ENCODE measurements around the gene SDHAF4. TPM values are rescaled to one million over a fixed set of nuclear protein-coding genes. Genes with fewer than 3 reads are reported as not detected.
"Not testable (repeated sequence)": the region's sequence is repeated elsewhere in the genome, so short reads cannot be mapped to it uniquely, and the experiment has no call there.

Gene SDHAF4
- total and polyA plus RNA-seq, 2 donors (not counting 3 experiments of a cell fraction or from before 2014, with no cell fraction given), result 3.6 to 8.6 TPM

- no TSS peak for BruUV-seq (replicated peaks)
- dilution Hi-C loops (cut with MboI; ENCODE audit: extremely low pct_ligation_motif_present, low sequenced_read_pairs), result no loop called here
- Histone ChIP-seq H3K36me3 (ENCODE audit: control insufficient read depth in 2 of 2, extremely low read depth in 1 of 2, insufficient read depth in 2 of 2, low read length in 2 of 2) (no peaks in the 10 kb centered on the region), H3K9me3 (replicated peaks; ENCODE audit: control insufficient read depth, insufficient read depth, low read length) (no peaks in the 10 kb centered on the region), H3K79me2 (ENCODE audit: control insufficient read depth, insufficient read depth, low read length) (no peaks in the 10 kb centered on the region), H3K4me1 (ENCODE audit: control insufficient read depth, extremely low read depth, insufficient read depth, low read length) (no peaks in the 10 kb centered on the region), H3K27me3 (ENCODE audit: control insufficient read depth in 2 of 2, insufficient read depth in 2 of 2, low read length in 2 of 2) (no peaks in the 10 kb centered on the region), H3K4me3 (replicated peaks in 1 of 3; ENCODE audit: insufficient read depth in 1 of 3, low read depth in 1 of 3, low read length in 3 of 3) (no peak overlapping the region), H2AFZ (ENCODE audit: low read depth, low read length) (no peak overlapping the region), H3K9me1 (replicated peaks; ENCODE audit: control insufficient read depth, extremely low read depth, insufficient read depth, low read length) (no peaks in the 10 kb centered on the region), H3K9ac (replicated peaks; ENCODE audit: extremely low read depth, insufficient read depth, low read length) (no peak overlapping the region), H3K27ac (ENCODE audit: insufficient read depth, low read depth, low read length) (no peak overlapping the region), H3K4me2 (ENCODE audit: insufficient read depth, low read length) (no peak overlapping the region), H4K20me1 (replicated peaks; ENCODE audit: control insufficient read depth, extremely low read depth, insufficient read depth, low read length) (no peaks in the 10 kb centered on the region)
- ChIA-PET CTCF (no interaction called here), POLR2A (no interaction called here)
- FAIRE-seq (no peak), DNase-seq (ENCODE audit: low read depth, low spot score) (no peak)
- intact Hi-C loops (cut with micrococcal nuclease), result no loop called here
- TF ChIP-seq CTCF (IDR thresholded peaks at IDR 0.05; ENCODE audit: extremely low read depth in 1 of 2, insufficient read depth in 1 of 2, low read depth in 1 of 2, low read length in 2 of 2), result no peak
- no peak for TF ChIP-seq FOS (IDR thresholded peaks at IDR 0.05; ENCODE audit: borderline replicate concordance, insufficient read depth, low read length)
- no peak for TF ChIP-seq POLR2AphosphoS5 (IDR thresholded peaks at IDR 0.05; ENCODE audit: insufficient read depth, low read depth, low read length)
- TF ChIP-seq JUN (IDR thresholded peaks at IDR 0.05; ENCODE audit: borderline replicate concordance, insufficient read depth, insufficient read length, low read depth), result no peak
- TF ChIP-seq POLR2A (IDR thresholded peaks at IDR 0.05; ENCODE audit: low read depth, low read length), result no peak
- no peak for TF ChIP-seq EZH2 (IDR thresholded peaks at IDR 0.05; ENCODE audit: borderline replicate concordance, low read depth, low read length, severe bottlenecking)
- no peak for TF ChIP-seq MAX (IDR thresholded peaks at IDR 0.05; ENCODE audit: insufficient read depth, insufficient read length)
- no peak for TF ChIP-seq GATA2 (IDR thresholded peaks at IDR 0.05; ENCODE audit: insufficient read depth, insufficient read length, low read depth, low read length)
- TF ChIP-seq MYC (IDR thresholded peaks at IDR 0.05; ENCODE audit: low read depth, low read length), result no peak
Observed at GRCh38 chr6:70551566-70551965, 15.2 kb upstream of the SDHAF4 start.

GRCh38 chr6:70552286-70552940 lies 14.3 kb upstream of the SDHAF4 start:
- CTCF ChIA-PET; BruUV-seq (replicated peaks); H3K27ac ChIP-seq (ENCODE audit: insufficient read depth, low read depth, low read length); H2AFZ ChIP-seq (ENCODE audit: low read depth, low read length); FAIRE-seq; intact Hi-C loops (cut with micrococcal nuclease); H3K4me2 ChIP-seq (ENCODE audit: insufficient read depth, low read length); H3K9me1 ChIP-seq (replicated peaks; ENCODE audit: control insufficient read depth, extremely low read depth, insufficient read depth, low read length); H3K27me3 ChIP-seq (ENCODE audit: control insufficient read depth in 2 of 2, insufficient read depth in 2 of 2, low read length in 2 of 2); H3K4me3 ChIP-seq (replicated peaks in 1 of 3; ENCODE audit: insufficient read depth in 1 of 3, low read depth in 1 of 3, low read length in 3 of 3); H4K20me1 ChIP-seq (replicated peaks; ENCODE audit: control insufficient read depth, extremely low read depth, insufficient read depth, low read length); DNase-seq (ENCODE audit: low read depth, low spot score); H3K79me2 ChIP-seq (ENCODE audit: control insufficient read depth, insufficient read depth, low read length); H3K36me3 ChIP-seq (ENCODE audit: control insufficient read depth in 2 of 2, extremely low read depth in 1 of 2, insufficient read depth in 2 of 2, low read length in 2 of 2); H3K9me3 ChIP-seq (replicated peaks; ENCODE audit: control insufficient read depth, insufficient read depth, low read length); H3K9ac ChIP-seq (replicated peaks; ENCODE audit: extremely low read depth, insufficient read depth, low read length); POLR2A ChIA-PET; dilution Hi-C loops (cut with MboI; ENCODE audit: extremely low pct_ligation_motif_present, low sequenced_read_pairs); H3K4me1 ChIP-seq (ENCODE audit: control insufficient read depth, extremely low read depth, insufficient read depth, low read length): not testable (repeated sequence)

Measured in endothelial cell of umbilical vein (primary cell).